CD14-positive monocyte (primary cell): Measurements from ENCODE around the gene ESRP2. TPM values are rescaled to one million over a fixed set of nuclear protein-coding genes. Genes with fewer than 3 reads are reported as not detected.

ENCODE experiments used
- DNase-seq, 3 donors: peaks; one replicate each; pipeline ENCODE4 v3.0.0-alpha.2; 2011 to 2022
- H2AFZ ChIP-seq: 2 replicates; pipeline ENCODE4 v1.6.0; 2012; ENCODE audit warnings: mild to moderate bottlenecking, low read depth, low read length, inconsistent platforms; ENCODE audit not compliant: insufficient read depth, poor library complexity, severe bottlenecking
- H3K27ac ChIP-seq, 2 donors: 1 replicate in 1 of 2; 2 replicates in 1 of 2; pipeline ENCODE4 v1.5.1; 2012 to 2013; ENCODE audit warnings: low read length in 2 of 2, control low read depth in 1 of 2, inconsistent platforms in 1 of 2, low read depth in 1 of 2, mild to moderate bottlenecking in 1 of 2
- H3K27me3 ChIP-seq, 2 donors: one replicate each; pipeline versions ENCODE4 v1.6.0 to v1.6.1; 2011 to 2013; ENCODE audit warnings: low read length in 2 of 2; ENCODE audit not compliant: control insufficient read depth in 2 of 2, insufficient read depth in 2 of 2
- H3K36me3 ChIP-seq, 2 donors: replicated peaks in 1 of 2; 1 replicate in 1 of 2; 2 replicates in 1 of 2; pipeline versions ENCODE4 v1.5.1 to v1.6.1; 2012 to 2013; ENCODE audit warnings: low read length in 2 of 2, control low read depth in 1 of 2, inconsistent platforms in 1 of 2, mild to moderate bottlenecking in 1 of 2; ENCODE audit not compliant: insufficient read depth in 2 of 2, control insufficient read depth in 1 of 2
- H3K4me1 ChIP-seq, 2 donors: 1 replicate in 1 of 2; 2 replicates in 1 of 2; pipeline versions ENCODE4 v1.5.1 to v1.6.1; 2012 to 2013; ENCODE audit warnings: low read length in 2 of 2, control low read depth in 1 of 2, inconsistent platforms in 1 of 2, mild to moderate bottlenecking in 1 of 2, moderate library complexity in 1 of 2; ENCODE audit not compliant: insufficient read depth in 2 of 2, control insufficient read depth in 1 of 2
- H3K4me2 ChIP-seq: replicated peaks from 2 replicates; pipeline ENCODE3; 2012; ENCODE audit warnings: low read length, moderate library complexity, mild to moderate bottlenecking; ENCODE audit not compliant: poor library complexity, severe bottlenecking; ENCODE audit errors: extremely low read depth
- H3K4me3 ChIP-seq, 3 experiments: fragments of 200-600 bp in 1 of 3; sonication (generic) in 1 of 3; replicated peaks in 1 of 3; 1 replicate in 2 of 3; 2 replicates in 1 of 3; pipeline ENCODE4 v1.5.1; 2011 to 2013; ENCODE audit warnings: low read length in 3 of 3, mild to moderate bottlenecking in 3 of 3, control low read depth in 2 of 3, low read depth in 2 of 3, inconsistent platforms in 1 of 3, moderate library complexity in 1 of 3
- H3K79me2 ChIP-seq: 2 replicates; pipeline ENCODE4 v1.6.0; 2012; ENCODE audit warnings: mild to moderate bottlenecking, control low read depth, inconsistent platforms, low read length, moderate library complexity; ENCODE audit not compliant: insufficient read depth
- H3K9ac ChIP-seq: 2 replicates; pipeline ENCODE4 v1.6.0; 2017; ENCODE audit warnings: low read length, mild to moderate bottlenecking; ENCODE audit not compliant: insufficient read depth, poor library complexity, severe bottlenecking
- H3K9me3 ChIP-seq, 2 donors: replicated peaks in 1 of 2; 1 replicate in 1 of 2; 2 replicates in 1 of 2; pipeline versions ENCODE4 v1.5.1 to v1.6.1; 2012 to 2013; ENCODE audit warnings: low read length in 2 of 2, control low read depth in 1 of 2; ENCODE audit not compliant: control insufficient read depth in 1 of 2, insufficient read depth in 1 of 2
- H4K20me1 ChIP-seq: 2 replicates; pipeline ENCODE4 v1.6.0; 2012; ENCODE audit warnings: mild to moderate bottlenecking, low read length, control low read depth, moderate library complexity; ENCODE audit not compliant: insufficient read depth
- H3K27ac Mint-ChIP-seq, 7 donors: one replicate each; pipeline ENCODE4 v1.8.0; 2020; ENCODE audit warnings: mild to moderate bottlenecking in 7 of 7, mixed read lengths in 7 of 7, moderate library complexity in 6 of 7, inconsistent platforms in 2 of 7
- H3K27me3 Mint-ChIP-seq, 3 donors: one replicate each; pipeline ENCODE4 v1.8.0; 2021 to 2022; ENCODE audit warnings: low read depth in 3 of 3, mild to moderate bottlenecking in 3 of 3, mixed read lengths in 3 of 3, moderate library complexity in 3 of 3, inconsistent platforms in 1 of 3
- H3K36me3 Mint-ChIP-seq, 2 donors: one replicate each; pipeline ENCODE4 v1.8.0; 2020; ENCODE audit warnings: mixed read lengths in 2 of 2, inconsistent platforms in 1 of 2, mild to moderate bottlenecking in 1 of 2
- H3K4me1 Mint-ChIP-seq: one replicate; pipeline ENCODE4 v1.8.0; 2020; ENCODE audit warnings: mild to moderate bottlenecking, mixed read lengths
- H3K4me3 Mint-ChIP-seq, 2 donors: one replicate each; pipeline ENCODE4 v1.8.0; 2020; ENCODE audit warnings: mild to moderate bottlenecking in 2 of 2, mixed read lengths in 2 of 2, moderate library complexity in 1 of 2
- H3K9me3 Mint-ChIP-seq, 7 donors: one replicate each; pipeline ENCODE4 v1.8.0; 2020 to 2022; ENCODE audit warnings: mixed read lengths in 7 of 7, mild to moderate bottlenecking in 6 of 7, moderate library complexity in 6 of 7, inconsistent platforms in 2 of 7
- CTCF ChIP-seq: fragments of 200-600 bp; IDR thresholded peaks from one replicate; pipeline ENCODE4 v1.8.0; 2022; ENCODE audit warnings: antibody characterized with exemption, mild to moderate bottlenecking
- WGBS: methylation state at CpG from one replicate; pipeline ENCODE4 v1.1.5; 2013; ENCODE audit warnings: missing lambda C conversion rate; ENCODE audit not compliant: insufficient coverage; 5-methylcytosine and 5-hydroxymethylcytosine counted together
- intact Hi-C, 2 donors: fragments of 100-400 bp; cut with micrococcal nuclease; formaldehyde crosslinking; loops; one replicate each; pipeline versions ENCODE4 v1.15.0 to v1.15.1; 2023
- polyA plus RNA-seq, 3 donors: library from polyadenylated mRNA; depleted of rRNA in 1 of 3; unstranded in 2 of 3; stranded (reverse) in 1 of 3; fragments of 300-500 nt in 2 of 3; fragments of >200 nt in 1 of 3; fragmentation: Illumina TruSeq in 2 of 3; gene quantifications; 1 replicate in 2 of 3; 2 replicates in 1 of 3; pipeline ENCODE4 v1.2.3, GENCODE V29; 2012 to 2021

The ESRP2 gene
- polyA plus RNA-seq, 3 donors = not detected

GRCh38 chr16:68206245-68206644 lies 29.7 kb downstream of the ESRP2 start:
- no CpG with 5 or more reads among the region's 2 CpGs for WGBS
- Mint-ChIP-seq H3K27ac (peak overlapping the region in 2 of 7 donors; percentile 5 to 78), H3K27me3 (no peaks in the 10 kb centered on the region), H3K36me3 (peaks cover 12 to 36% of the 10 kb centered on the region in 2 donors), H3K4me3 (no peak overlapping the region), H3K9me3 (no peaks in the 10 kb centered on the region), H3K4me1 (no peaks in the 10 kb centered on the region)
- Histone ChIP-seq H3K79me2 (peaks cover 9% of the 10 kb centered on the region), H4K20me1 (peaks cover 17% of the 10 kb centered on the region), H3K4me3 (no peak overlapping the region), H3K27ac (no peak overlapping the region), H3K36me3 (peaks cover 13 to 16% of the 10 kb centered on the region in 2 donors), H3K27me3 (no peaks in the 10 kb centered on the region), H3K9ac (no peak overlapping the region), H3K9me3 (no peaks in the 10 kb centered on the region), H2AFZ (no peak overlapping the region), H3K4me1 (no peaks in the 10 kb centered on the region), H3K4me2 (no peak overlapping the region)
- no peak for TF ChIP-seq CTCF
- intact Hi-C loops = no loop called here
- DNase-seq = no peak

- no peak overlapping the region for H3K4me2 ChIP-seq
- Mint-ChIP-seq H3K36me3 (peaks cover 10 to 31% of the 10 kb centered on the region in 2 donors), H3K4me1 (no peaks in the 10 kb centered on the region), H3K9me3 (no peaks in the 10 kb centered on the region), H3K27me3 (no peaks in the 10 kb centered on the region), H3K4me3 (no peak overlapping the region), H3K27ac (peak overlapping the region in 1 of 7 donors; percentile 69)
- H3K36me3 ChIP-seq = peaks cover 12 to 26% of the 10 kb centered on the region in 2 donors
- no peaks in the 10 kb centered on the region for H3K9me3 ChIP-seq
- no peak overlapping the region for H3K27ac ChIP-seq
- no peak for DNase-seq
- peaks cover 8% of the 10 kb centered on the region for H4K20me1 ChIP-seq
- H2AFZ ChIP-seq = no peak overlapping the region
- no peaks in the 10 kb centered on the region for H3K27me3 ChIP-seq
- H3K79me2 ChIP-seq = peaks cover 4% of the 10 kb centered on the region
- TF ChIP-seq CTCF = no peak
- no peak overlapping the region for H3K9ac ChIP-seq
- H3K4me3 ChIP-seq = no peak overlapping the region
- intact Hi-C loops = no loop called here
- no peaks in the 10 kb centered on the region for H3K4me1 ChIP-seq
Measured at GRCh38 chr16:68202091-68202519, 33.8 kb downstream of the ESRP2 start.
